Left lung (tissue), 10 donors: ENCODE results near the gene DGCR2. TPM values are rescaled to one million over a fixed set of nuclear protein-coding genes. Genes with fewer than 3 reads are reported as not detected.

ENCODE experiments used
- ATAC-seq: fragments of 200-7000 bp; cut with Tn5 transposase; one replicate; pipeline ENCODE4 v1.9.1; 2020; ENCODE audit warnings: moderate library complexity
- DNase-seq, 4 donors: peaks; one replicate each; pipeline ENCODE4 v3.0.0-alpha.2; 2013 to 2020
- H3K27ac ChIP-seq, 2 donors: fragments of 200-600 bp; sonication (generic) in 1 of 2; one replicate each; pipeline versions ENCODE4 v1.5.0 to v1.8.0; 2020 to 2021
- H3K27me3 ChIP-seq, 2 donors: fragments of 200-600 bp; sonication (generic) in 1 of 2; one replicate each; pipeline versions ENCODE4 v1.5.0 to v1.8.0; 2020 to 2021
- H3K36me3 ChIP-seq, 2 donors: fragments of 200-600 bp; sonication (generic) in 1 of 2; one replicate each; pipeline versions ENCODE4 v1.5.0 to v1.8.0; 2020 to 2021
- H3K4me1 ChIP-seq, 2 donors: fragments of 200-600 bp; one replicate each; pipeline ENCODE4 v1.8.0; 2021
- H3K4me3 ChIP-seq, 2 donors: fragments of 200-600 bp; sonication (generic) in 1 of 2; one replicate each; pipeline versions ENCODE4 v1.5.0 to v1.8.0; 2020 to 2021; ENCODE audit warnings: mild to moderate bottlenecking in 1 of 2
- H3K9me3 ChIP-seq, 2 donors: fragments of 200-600 bp; sonication (generic) in 1 of 2; one replicate each; pipeline versions ENCODE4 v1.5.0 to v1.8.0; 2020 to 2021
- intact Hi-C, 2 donors: fragments of 100-400 bp; cut with DNase I; formaldehyde crosslinking; loops; one replicate each; pipeline versions ENCODE4 v1.11.2 to v1.14.2; 2022
- polyA plus RNA-seq, 6 donors: library from polyadenylated mRNA; unstranded; fragments of 120-200 nt; gene quantifications; one replicate each; pipeline ENCODE4 v1.2.1, GENCODE V29; 2013; ENCODE audit not compliant: insufficient read length in 6 of 6
- total RNA-seq, 2 donors: library from RNA; stranded (reverse); fragmentation: NEBNext Ultra II Directional; extraction: Animal tissue kit (Norgen Biotek cat#: 25700); gene quantifications; one replicate each; pipeline ENCODE4 v1.2.1, GENCODE V29; 2021
- TF ChIP-seq, protein P1 (sequence below), 2 donors: fragments of 200-600 bp; sonication (generic) in 1 of 2; IDR thresholded peaks; one replicate each; pipeline versions ENCODE4 v1.5.0 to v1.8.0; 2021; ENCODE audit warnings: antibody characterized with exemption in 2 of 2
- donor health status: DM: no; HTN: yes; CAD: no.
- donor health status: DM: no; HTN: no; CAD: no.

Gene DGCR2
- total and polyA plus RNA-seq, 8 donors, result 55.8 to 87.0 (median 68.2) TPM

GRCh38 chr22:18995327-18995711 is 126.9 kb downstream of the DGCR2 start:
- intact Hi-C loops, result no loop called here
- DNase-seq, result peak in 1 of 4 donors; percentile 38
- TF ChIP-seq, protein P1, sequence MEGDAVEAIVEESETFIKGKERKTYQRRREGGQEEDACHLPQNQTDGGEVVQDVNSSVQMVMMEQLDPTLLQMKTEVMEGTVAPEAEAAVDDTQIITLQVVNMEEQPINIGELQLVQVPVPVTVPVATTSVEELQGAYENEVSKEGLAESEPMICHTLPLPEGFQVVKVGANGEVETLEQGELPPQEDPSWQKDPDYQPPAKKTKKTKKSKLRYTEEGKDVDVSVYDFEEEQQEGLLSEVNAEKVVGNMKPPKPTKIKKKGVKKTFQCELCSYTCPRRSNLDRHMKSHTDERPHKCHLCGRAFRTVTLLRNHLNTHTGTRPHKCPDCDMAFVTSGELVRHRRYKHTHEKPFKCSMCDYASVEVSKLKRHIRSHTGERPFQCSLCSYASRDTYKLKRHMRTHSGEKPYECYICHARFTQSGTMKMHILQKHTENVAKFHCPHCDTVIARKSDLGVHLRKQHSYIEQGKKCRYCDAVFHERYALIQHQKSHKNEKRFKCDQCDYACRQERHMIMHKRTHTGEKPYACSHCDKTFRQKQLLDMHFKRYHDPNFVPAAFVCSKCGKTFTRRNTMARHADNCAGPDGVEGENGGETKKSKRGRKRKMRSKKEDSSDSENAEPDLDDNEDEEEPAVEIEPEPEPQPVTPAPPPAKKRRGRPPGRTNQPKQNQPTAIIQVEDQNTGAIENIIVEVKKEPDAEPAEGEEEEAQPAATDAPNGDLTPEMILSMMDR (IDR thresholded peaks at IDR 0.05), result no peak
- Histone ChIP-seq H3K4me1 (no peaks in the 10 kb centered on the region), H3K27ac (no peak overlapping the region), H3K9me3 (no peaks in the 10 kb centered on the region), H3K36me3 (no peaks in the 10 kb centered on the region), H3K4me3 (no peak overlapping the region), H3K27me3 (peaks cover 0 to 81% of the 10 kb centered on the region in 2 donors)
- ATAC-seq, result no peak

DNA sequence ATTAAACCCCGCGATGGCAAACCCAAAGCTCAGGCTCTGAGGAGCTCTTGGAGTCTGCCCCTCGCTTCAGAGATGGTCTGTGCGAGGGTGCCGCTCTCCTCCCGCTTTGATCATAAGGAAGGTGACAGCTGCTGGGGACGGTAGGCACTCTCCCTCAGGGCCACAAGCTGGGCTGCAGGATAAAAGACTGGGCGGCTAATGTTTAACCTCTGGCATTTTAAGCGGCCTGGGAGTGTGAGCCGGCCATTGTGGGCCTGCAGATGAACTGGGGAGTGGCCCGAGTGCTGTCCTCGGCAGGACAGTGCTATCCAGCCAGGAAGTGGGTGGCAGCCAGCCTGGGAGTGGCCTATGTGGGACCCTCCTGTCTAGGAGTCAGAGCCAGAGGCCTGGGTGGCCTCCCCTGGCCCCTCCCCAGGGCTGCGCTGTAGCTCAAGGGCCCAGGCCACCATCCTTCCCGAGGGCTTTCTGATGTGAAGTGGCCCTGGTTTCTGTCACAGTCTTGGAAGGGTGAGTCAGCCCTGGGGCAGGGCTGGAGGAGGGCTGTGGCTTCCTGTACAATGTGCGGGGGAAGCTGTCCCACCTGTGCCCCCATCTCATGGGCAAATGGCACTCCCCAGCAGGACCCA is 127.4 kb downstream of the DGCR2 start:
- TF ChIP-seq, protein P1 (IDR thresholded peaks at IDR 0.05), result no peak
- H3K9me3 ChIP-seq, result no peaks in the 10 kb centered on the region
- peak in 2 of 4 donors; percentile 41 to 60 for DNase-seq
- no peak overlapping the region for H3K27ac ChIP-seq
- no peak overlapping the region for H3K4me3 ChIP-seq
- no peaks in the 10 kb centered on the region for H3K4me1 ChIP-seq
- ATAC-seq, result peak; percentile 84
- H3K36me3 ChIP-seq, result no peaks in the 10 kb centered on the region
- peaks cover 0 to 82% of the 10 kb centered on the region in 2 donors for H3K27me3 ChIP-seq
- intact Hi-C loops, result no loop called here

DNA sequence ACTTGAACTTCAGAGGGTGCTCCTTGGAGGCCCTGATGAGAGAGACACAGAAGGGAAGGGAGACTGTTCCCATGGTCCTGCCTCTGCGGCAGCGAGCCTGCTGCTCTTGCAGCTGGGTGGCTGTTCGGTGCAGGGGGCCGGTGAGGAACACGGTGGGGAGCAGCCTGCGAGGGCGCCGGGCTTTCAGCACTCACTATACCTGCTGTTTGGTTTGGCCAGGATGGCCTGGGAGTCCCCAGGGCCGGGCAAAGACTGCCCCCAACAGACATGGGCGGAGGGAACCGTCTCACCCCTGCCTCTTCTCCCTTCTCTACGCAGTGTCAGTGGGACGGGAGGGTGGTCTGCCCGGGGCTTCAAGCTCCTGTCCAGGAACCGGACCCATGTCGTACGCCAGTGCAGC is 128.2 kb downstream of the DGCR2 start:
- Histone ChIP-seq H3K4me3 (no peak overlapping the region), H3K27me3 (peaks cover 0 to 85% of the 10 kb centered on the region in 2 donors), H3K4me1 (no peaks in the 10 kb centered on the region), H3K27ac (no peak overlapping the region), H3K36me3 (no peaks in the 10 kb centered on the region), H3K9me3 (no peaks in the 10 kb centered on the region)
- no peak for ATAC-seq
- peak in 1 of 4 donors; percentile 69 for DNase-seq
- intact Hi-C loops, result no loop called here
- TF ChIP-seq, protein P1 (IDR thresholded peaks at IDR 0.05), result no peak

GRCh38 chr22:18992543-18993198 is 129.5 kb downstream of the DGCR2 start:
- Histone ChIP-seq H3K27me3 (peaks cover 0 to 76% of the 10 kb centered on the region in 2 donors), H3K4me1 (no peaks in the 10 kb centered on the region), H3K4me3 (no peak overlapping the region), H3K27ac (no peak overlapping the region), H3K9me3 (no peaks in the 10 kb centered on the region), H3K36me3 (no peaks in the 10 kb centered on the region)
- TF ChIP-seq, protein P1 (IDR thresholded peaks at IDR 0.05), result no peak
- ATAC-seq, result no peak
- DNase-seq, result peak in 1 of 4 donors; percentile 48
- intact Hi-C loops, result no loop called here

DNA sequence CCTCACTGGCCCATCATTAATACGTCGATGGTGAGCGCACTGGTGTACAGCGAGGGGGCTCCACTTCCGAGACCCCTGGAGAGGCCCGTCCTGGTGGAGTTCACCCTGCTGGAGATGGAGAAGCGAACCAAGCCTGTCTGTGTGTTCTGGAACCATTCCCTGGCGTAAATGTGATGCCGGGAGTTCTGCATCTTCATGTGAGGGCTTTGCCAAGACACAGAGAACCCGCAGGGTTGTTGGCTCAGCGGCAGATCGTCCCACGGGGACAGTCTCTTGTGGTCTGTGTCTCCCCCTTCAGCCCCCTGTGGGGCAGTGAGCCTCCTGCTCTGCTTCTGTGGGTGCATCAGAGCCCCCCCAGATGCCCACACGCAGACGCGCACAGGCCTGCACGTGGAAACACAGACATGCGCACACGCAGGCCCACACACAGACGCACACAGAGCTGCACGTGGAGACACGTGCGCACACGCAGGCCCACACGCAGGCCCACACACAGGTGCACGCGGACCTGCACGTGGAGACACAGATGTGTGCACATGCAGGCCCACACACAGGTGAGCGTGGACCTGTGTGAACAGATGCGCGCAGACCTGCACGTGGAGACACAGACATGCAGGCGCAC is 130.3 kb downstream of the DGCR2 start:
- H3K4me3 ChIP-seq, result no peak overlapping the region
- ATAC-seq, result no peak
- peaks cover 0 to 69% of the 10 kb centered on the region in 2 donors for H3K27me3 ChIP-seq
- H3K27ac ChIP-seq, result no peak overlapping the region
- intact Hi-C loops, result no loop called here
- no peaks in the 10 kb centered on the region for H3K9me3 ChIP-seq
- DNase-seq, result peak in 1 of 4 donors; percentile 69
- TF ChIP-seq, protein P1 (IDR thresholded peaks at IDR 0.05), result no peak
- H3K36me3 ChIP-seq, result no peaks in the 10 kb centered on the region
- no peaks in the 10 kb centered on the region for H3K4me1 ChIP-seq
